Measurements from ENCODE around the gene LAMA2.

DNA sequence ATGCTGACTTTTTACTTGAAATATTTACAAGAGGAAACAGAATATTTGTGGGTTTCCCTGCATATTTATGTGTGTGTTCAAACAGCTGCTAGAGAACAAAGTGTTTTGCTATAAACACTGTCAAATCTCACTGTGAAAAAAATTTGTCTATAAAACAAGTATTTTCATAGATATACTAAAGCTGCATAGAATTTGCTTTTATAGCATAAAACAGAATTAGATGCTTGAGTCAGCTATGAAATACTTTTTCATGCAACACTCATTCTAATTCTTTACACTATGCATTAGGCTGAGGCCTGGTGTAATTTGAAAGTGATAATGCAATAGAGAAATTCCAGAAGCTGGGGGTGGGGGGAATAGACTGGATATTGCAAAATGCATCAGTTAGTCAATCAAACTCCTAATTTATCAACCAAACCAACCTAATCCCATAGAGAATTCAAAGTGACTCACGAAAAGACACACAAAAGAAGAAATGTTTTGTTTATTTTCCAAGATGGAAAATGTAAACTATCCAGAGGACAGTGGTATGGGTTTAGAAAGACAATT, 148.2 kb downstream of the LAMA2 start:
- TF ChIP-seq, protein P1, sequence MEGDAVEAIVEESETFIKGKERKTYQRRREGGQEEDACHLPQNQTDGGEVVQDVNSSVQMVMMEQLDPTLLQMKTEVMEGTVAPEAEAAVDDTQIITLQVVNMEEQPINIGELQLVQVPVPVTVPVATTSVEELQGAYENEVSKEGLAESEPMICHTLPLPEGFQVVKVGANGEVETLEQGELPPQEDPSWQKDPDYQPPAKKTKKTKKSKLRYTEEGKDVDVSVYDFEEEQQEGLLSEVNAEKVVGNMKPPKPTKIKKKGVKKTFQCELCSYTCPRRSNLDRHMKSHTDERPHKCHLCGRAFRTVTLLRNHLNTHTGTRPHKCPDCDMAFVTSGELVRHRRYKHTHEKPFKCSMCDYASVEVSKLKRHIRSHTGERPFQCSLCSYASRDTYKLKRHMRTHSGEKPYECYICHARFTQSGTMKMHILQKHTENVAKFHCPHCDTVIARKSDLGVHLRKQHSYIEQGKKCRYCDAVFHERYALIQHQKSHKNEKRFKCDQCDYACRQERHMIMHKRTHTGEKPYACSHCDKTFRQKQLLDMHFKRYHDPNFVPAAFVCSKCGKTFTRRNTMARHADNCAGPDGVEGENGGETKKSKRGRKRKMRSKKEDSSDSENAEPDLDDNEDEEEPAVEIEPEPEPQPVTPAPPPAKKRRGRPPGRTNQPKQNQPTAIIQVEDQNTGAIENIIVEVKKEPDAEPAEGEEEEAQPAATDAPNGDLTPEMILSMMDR (conservative IDR thresholded peaks at IDR 0.05 in 1 of 2, IDR thresholded peaks at IDR 0.05 in 1 of 2; ENCODE audit: extremely low read depth in 1 of 2, insufficient read depth in 1 of 2, low read depth in 1 of 2, low read length in 2 of 2): no peak
- no peak for TF ChIP-seq EZH2 (IDR thresholded peaks at IDR 0.05; ENCODE audit: borderline replicate concordance, low read length)
